NCI-H1694 (cell line): ENCODE data around the gene APOC1.
"Not testable (repeated sequence)": the region's sequence is repeated elsewhere in the genome, so short reads cannot be mapped to it uniquely, and the experiment has no call there.

Experiments
- DNase-seq: peaks from one replicate; lab custom pipeline; 2025; lab: John Stamatoyannopoulos, UW

Gene APOC1

GRCh38 chr19:44914433-44915206 is at the start of gene APOC1:
APOC1 (plus strand) TSS chr19:44914608; CDS start chr19:44914892, 284 bp downstream.
- peak; percentile 55 for DNase-seq

- DNase-seq = no peak
These were observed 49.1 kb upstream of the APOC1 start for GRCh38 chr19:44865196-44865767.

- DNase-seq = no peak
These were observed 47.7 kb upstream of the APOC1 start for GRCh38 chr19:44866664-44867063.

GRCh38 chr19:44867578-44867977 is 46.8 kb upstream of the APOC1 start:
- no peak for DNase-seq

- DNase-seq = no peak
These were observed 44.5 kb upstream of the APOC1 start for GRCh38 chr19:44869733-44870470.

GRCh38 chr19:44871809-44872208 is 42.6 kb upstream of the APOC1 start:
- no peak for DNase-seq

GRCh38 chr19:44872661-44873060 is 41.7 kb upstream of the APOC1 start:
- no peak for DNase-seq

- DNase-seq = no peak
These were observed 40.1 kb upstream of the APOC1 start for GRCh38 chr19:44874317-44874716.

- no peak for DNase-seq
These were observed 38.5 kb upstream of the APOC1 start for GRCh38 chr19:44875666-44876451.

- no peak for DNase-seq
These were observed 37.4 kb upstream of the APOC1 start for GRCh38 chr19:44876930-44877535.

- DNase-seq = no peak
These were observed 36.1 kb upstream of the APOC1 start for GRCh38 chr19:44878120-44878865.

GRCh38 chr19:44879309-44880065 is 34.9 kb upstream of the APOC1 start:
- no peak for DNase-seq

- no peak for DNase-seq
These were observed 32.3 kb upstream of the APOC1 start for GRCh38 chr19:44882063-44882462.

- not testable (repeated sequence) for DNase-seq
These were observed 31.6 kb upstream of the APOC1 start for GRCh38 chr19:44882619-44883397.

- no peak for DNase-seq
These were observed 30.5 kb upstream of the APOC1 start for GRCh38 chr19:44883922-44884321.

GRCh38 chr19:44884566-44884965 is 29.8 kb upstream of the APOC1 start:
- no peak for DNase-seq

- DNase-seq = no peak
These were observed 28.3 kb upstream of the APOC1 start for GRCh38 chr19:44886141-44886540.

GRCh38 chr19:44887648-44888047 is 26.8 kb upstream of the APOC1 start:
- DNase-seq = no peak

- not testable (repeated sequence) for DNase-seq
These were observed 26.1 kb upstream of the APOC1 start for GRCh38 chr19:44888335-44888734.
